ENCODE measurements around the gene SOCS6. TPM values are rescaled to one million over a fixed set of nuclear protein-coding genes. Genes with fewer than 3 reads are reported as not detected.
"Not testable (repeated sequence)": the region's sequence is repeated elsewhere in the genome, so short reads cannot be mapped to it uniquely, and the experiment has no call there.

Gene SOCS6
- total RNA-seq, 1 experiment from 2014 or later, result 15.5 TPM

GRCh38 chr18:70249118-70249517 lies 39.7 kb upstream of the SOCS6 start:
- BruUV-seq (replicated peaks), result no TSS peak
- TF ChIP-seq CTCF (conservative IDR thresholded peaks at IDR 0.05; ENCODE audit: low read depth, low read length) (no peak), EZH2 (IDR thresholded peaks at IDR 0.05; ENCODE audit: borderline replicate concordance, low read depth, low read length, poor library complexity, severe bottlenecking) (no peak)

GRCh38 chr18:70249861-70250260 lies 39.0 kb upstream of the SOCS6 start:
- BruUV-seq (replicated peaks), result not testable (repeated sequence)

More at GRCh38 chr18:70249118-70249517, 39.7 kb upstream of the SOCS6 start:
- Histone ChIP-seq H3K4me1 (ENCODE audit: insufficient read depth, low read length, poor library complexity, severe bottlenecking) (no peaks in the 10 kb centered on the region), H3K27me3 (replicated peaks; ENCODE audit: insufficient read depth, low read depth, low read length, poor library complexity) (no peaks in the 10 kb centered on the region), H3K4me3 (ENCODE audit: low read depth, low read length, poor library complexity, severe bottlenecking) (no peak overlapping the region), H3K36me3 (ENCODE audit: insufficient read depth, low read length, poor library complexity, severe bottlenecking) (no peaks in the 10 kb centered on the region), H3K9me3 (ENCODE audit: low read depth, low read length, poor library complexity, severe bottlenecking) (no peaks in the 10 kb centered on the region), H3K27ac (ENCODE audit: low read depth, low read length, poor library complexity, severe bottlenecking) (no peak overlapping the region)
- ChIA-PET POLR2A (ENCODE audit: low non-redundant PET) (no interaction called here), CTCF (no interaction called here)
- no peak for DNase-seq (ENCODE audit: low spot score)
- intact Hi-C loops (cut with micrococcal nuclease; ENCODE audit: unreplicated experiment), result no loop called here

GRCh38 chr18:70250781-70251180 lies 38.1 kb upstream of the SOCS6 start:
- intact Hi-C loops (cut with micrococcal nuclease; ENCODE audit: unreplicated experiment), result no loop called here

More at GRCh38 chr18:70249861-70250260, 39.0 kb upstream of the SOCS6 start:
- DNase-seq (ENCODE audit: low spot score); CTCF ChIA-PET; H3K27me3 ChIP-seq (replicated peaks; ENCODE audit: insufficient read depth, low read depth, low read length, poor library complexity); intact Hi-C loops (cut with micrococcal nuclease; ENCODE audit: unreplicated experiment); POLR2A ChIA-PET (ENCODE audit: low non-redundant PET); H3K9me3 ChIP-seq (ENCODE audit: low read depth, low read length, poor library complexity, severe bottlenecking); H3K27ac ChIP-seq (ENCODE audit: low read depth, low read length, poor library complexity, severe bottlenecking); H3K4me3 ChIP-seq (ENCODE audit: low read depth, low read length, poor library complexity, severe bottlenecking); H3K4me1 ChIP-seq (ENCODE audit: insufficient read depth, low read length, poor library complexity, severe bottlenecking); H3K36me3 ChIP-seq (ENCODE audit: insufficient read depth, low read length, poor library complexity, severe bottlenecking): not testable (repeated sequence)

More at GRCh38 chr18:70250781-70251180, 38.1 kb upstream of the SOCS6 start:
- no TSS peak for BruUV-seq (replicated peaks)
- no peak overlapping the region for H3K4me3 ChIP-seq (ENCODE audit: low read depth, low read length, poor library complexity, severe bottlenecking)
- H3K9me3 ChIP-seq (ENCODE audit: low read depth, low read length, poor library complexity, severe bottlenecking), result no peaks in the 10 kb centered on the region
- H3K27ac ChIP-seq (ENCODE audit: low read depth, low read length, poor library complexity, severe bottlenecking), result no peak overlapping the region
- no peaks in the 10 kb centered on the region for H3K36me3 ChIP-seq (ENCODE audit: insufficient read depth, low read length, poor library complexity, severe bottlenecking)
- DNase-seq (ENCODE audit: low spot score), result no peak
- CTCF ChIA-PET, result no interaction called here
- TF ChIP-seq EZH2 (IDR thresholded peaks at IDR 0.05; ENCODE audit: borderline replicate concordance, low read depth, low read length, poor library complexity, severe bottlenecking) (no peak), CTCF (conservative IDR thresholded peaks at IDR 0.05; ENCODE audit: low read depth, low read length) (no peak)
- H3K27me3 ChIP-seq (replicated peaks; ENCODE audit: insufficient read depth, low read depth, low read length, poor library complexity), result peaks cover 4% of the 10 kb centered on the region
- POLR2A ChIA-PET (ENCODE audit: low non-redundant PET), result no interaction called here
- no peaks in the 10 kb centered on the region for H3K4me1 ChIP-seq (ENCODE audit: insufficient read depth, low read length, poor library complexity, severe bottlenecking)
